ENCODE measurements around the gene ULK1.

The ULK1 gene

GRCh38 chr12:131856366-131857097 lies 37.9 kb upstream of the ULK1 start:
- Histone ChIP-seq H3K4me3 (ENCODE audit: low read length) (no peak overlapping the region), H3K79me2 (ENCODE audit: control insufficient read depth, low read length) (no peaks in the 10 kb centered on the region), H3K36me3 (ENCODE audit: control insufficient read depth, low read length) (no peaks in the 10 kb centered on the region), H3K9me3 (ENCODE audit: control insufficient read depth, insufficient read depth, low read length) (no peaks in the 10 kb centered on the region), H3K27ac (ENCODE audit: low read depth, low read length) (no peak overlapping the region), H3K4me1 (ENCODE audit: control insufficient read depth, low read length) (peaks cover 8% of the 10 kb centered on the region), H3K4me2 (ENCODE audit: low read length) (no peak overlapping the region), H4K20me1 (ENCODE audit: control insufficient read depth, insufficient read depth, low read depth, low read length) (no peaks in the 10 kb centered on the region; the same call in 1 of the 2 replicates), H3K27me3 (ENCODE audit: control insufficient read depth, low read length) (peaks cover 24% of the 10 kb centered on the region), H3F3A (ENCODE audit: control insufficient read depth, insufficient read depth) (no peaks in the 10 kb centered on the region), H3K9me2 (replicated peaks; ENCODE audit: control insufficient read depth, low read length) (no peaks in the 10 kb centered on the region)
- TF ChIP-seq EZH2phosphoT487 (IDR thresholded peaks at IDR 0.05; ENCODE audit: borderline replicate concordance, low read length), result no peak

- H3K79me2 ChIP-seq (ENCODE audit: control insufficient read depth, low read length), result no peaks in the 10 kb centered on the region
- H3F3A ChIP-seq (ENCODE audit: control insufficient read depth, insufficient read depth), result no peaks in the 10 kb centered on the region
- H3K4me2 ChIP-seq (ENCODE audit: low read length), result no peak overlapping the region
- no peaks in the 10 kb centered on the region; the same call in 1 of the 2 replicates for H4K20me1 ChIP-seq (ENCODE audit: control insufficient read depth, insufficient read depth, low read depth, low read length)
- H3K9me2 ChIP-seq (replicated peaks; ENCODE audit: control insufficient read depth, low read length), result no peaks in the 10 kb centered on the region
- H3K9me3 ChIP-seq (ENCODE audit: control insufficient read depth, insufficient read depth, low read length), result no peaks in the 10 kb centered on the region
- peaks cover 12% of the 10 kb centered on the region for H3K27me3 ChIP-seq (ENCODE audit: control insufficient read depth, low read length)
- no peak overlapping the region for H3K27ac ChIP-seq (ENCODE audit: low read depth, low read length)
- TF ChIP-seq EZH2phosphoT487 (IDR thresholded peaks at IDR 0.05; ENCODE audit: borderline replicate concordance, low read length), result no peak
- TF ChIP-seq, protein P1, sequence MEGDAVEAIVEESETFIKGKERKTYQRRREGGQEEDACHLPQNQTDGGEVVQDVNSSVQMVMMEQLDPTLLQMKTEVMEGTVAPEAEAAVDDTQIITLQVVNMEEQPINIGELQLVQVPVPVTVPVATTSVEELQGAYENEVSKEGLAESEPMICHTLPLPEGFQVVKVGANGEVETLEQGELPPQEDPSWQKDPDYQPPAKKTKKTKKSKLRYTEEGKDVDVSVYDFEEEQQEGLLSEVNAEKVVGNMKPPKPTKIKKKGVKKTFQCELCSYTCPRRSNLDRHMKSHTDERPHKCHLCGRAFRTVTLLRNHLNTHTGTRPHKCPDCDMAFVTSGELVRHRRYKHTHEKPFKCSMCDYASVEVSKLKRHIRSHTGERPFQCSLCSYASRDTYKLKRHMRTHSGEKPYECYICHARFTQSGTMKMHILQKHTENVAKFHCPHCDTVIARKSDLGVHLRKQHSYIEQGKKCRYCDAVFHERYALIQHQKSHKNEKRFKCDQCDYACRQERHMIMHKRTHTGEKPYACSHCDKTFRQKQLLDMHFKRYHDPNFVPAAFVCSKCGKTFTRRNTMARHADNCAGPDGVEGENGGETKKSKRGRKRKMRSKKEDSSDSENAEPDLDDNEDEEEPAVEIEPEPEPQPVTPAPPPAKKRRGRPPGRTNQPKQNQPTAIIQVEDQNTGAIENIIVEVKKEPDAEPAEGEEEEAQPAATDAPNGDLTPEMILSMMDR (IDR thresholded peaks at IDR 0.05; ENCODE audit: low read depth, low read length, poor library complexity, severe bottlenecking), result no peak
- no peaks in the 10 kb centered on the region for H3K36me3 ChIP-seq (ENCODE audit: control insufficient read depth, low read length)
- H3K4me3 ChIP-seq (ENCODE audit: low read length), result no peak overlapping the region
- H3K4me1 ChIP-seq (ENCODE audit: control insufficient read depth, low read length), result peaks cover under 1% of the 10 kb centered on the region; the same call in 1 of the 2 replicates
These were observed 36.2 kb upstream of the ULK1 start for GRCh38 chr12:131857908-131858850.

- Histone ChIP-seq H3K9me2 (replicated peaks; ENCODE audit: control insufficient read depth, low read length) (no peaks in the 10 kb centered on the region), H3K4me2 (ENCODE audit: low read length) (no peak overlapping the region), H3K4me1 (ENCODE audit: control insufficient read depth, low read length) (no peaks in the 10 kb centered on the region), H3K36me3 (ENCODE audit: control insufficient read depth, low read length) (no peaks in the 10 kb centered on the region), H3K27ac (ENCODE audit: low read depth, low read length) (no peak overlapping the region), H3K27me3 (ENCODE audit: control insufficient read depth, low read length) (no peaks in the 10 kb centered on the region), H3F3A (ENCODE audit: control insufficient read depth, insufficient read depth) (no peaks in the 10 kb centered on the region), H3K9me3 (ENCODE audit: control insufficient read depth, insufficient read depth, low read length) (no peaks in the 10 kb centered on the region), H3K4me3 (ENCODE audit: low read length) (no peak overlapping the region), H3K79me2 (ENCODE audit: control insufficient read depth, low read length) (no peaks in the 10 kb centered on the region), H4K20me1 (ENCODE audit: control insufficient read depth, insufficient read depth, low read depth, low read length) (no peaks in the 10 kb centered on the region)
- TF ChIP-seq, protein P1 (IDR thresholded peaks at IDR 0.05; ENCODE audit: low read depth, low read length, poor library complexity, severe bottlenecking), result no peak
- TF ChIP-seq EZH2phosphoT487 (IDR thresholded peaks at IDR 0.05; ENCODE audit: borderline replicate concordance, low read length), result no peak
These were observed 33.8 kb upstream of the ULK1 start for GRCh38 chr12:131860472-131861260.
